OCI-LY1 (cell line): Measurements from ENCODE around the gene TRNP1.

Source experiments
- EZH2 ChIP-seq: fragments of 200-600 bp; sonication (generic), shearing (Covaris generic); IDR thresholded peaks from 2 replicates; pipeline ENCODE4 v1.8.0; 2017; ENCODE audit warnings: borderline replicate concordance, mixed run types, mild to moderate bottlenecking, antibody characterized with exemption, low read length, moderate library complexity, mixed read lengths
- TF ChIP-seq, protein P1 (sequence below): fragments of 200-600 bp; sonication (generic), shearing (Covaris generic); IDR thresholded peaks from 2 replicates; pipeline ENCODE4 v1.5.1; 2017; ENCODE audit warnings: mild to moderate bottlenecking, antibody characterized with exemption, low read length, moderate library complexity, mixed read lengths

DNA sequence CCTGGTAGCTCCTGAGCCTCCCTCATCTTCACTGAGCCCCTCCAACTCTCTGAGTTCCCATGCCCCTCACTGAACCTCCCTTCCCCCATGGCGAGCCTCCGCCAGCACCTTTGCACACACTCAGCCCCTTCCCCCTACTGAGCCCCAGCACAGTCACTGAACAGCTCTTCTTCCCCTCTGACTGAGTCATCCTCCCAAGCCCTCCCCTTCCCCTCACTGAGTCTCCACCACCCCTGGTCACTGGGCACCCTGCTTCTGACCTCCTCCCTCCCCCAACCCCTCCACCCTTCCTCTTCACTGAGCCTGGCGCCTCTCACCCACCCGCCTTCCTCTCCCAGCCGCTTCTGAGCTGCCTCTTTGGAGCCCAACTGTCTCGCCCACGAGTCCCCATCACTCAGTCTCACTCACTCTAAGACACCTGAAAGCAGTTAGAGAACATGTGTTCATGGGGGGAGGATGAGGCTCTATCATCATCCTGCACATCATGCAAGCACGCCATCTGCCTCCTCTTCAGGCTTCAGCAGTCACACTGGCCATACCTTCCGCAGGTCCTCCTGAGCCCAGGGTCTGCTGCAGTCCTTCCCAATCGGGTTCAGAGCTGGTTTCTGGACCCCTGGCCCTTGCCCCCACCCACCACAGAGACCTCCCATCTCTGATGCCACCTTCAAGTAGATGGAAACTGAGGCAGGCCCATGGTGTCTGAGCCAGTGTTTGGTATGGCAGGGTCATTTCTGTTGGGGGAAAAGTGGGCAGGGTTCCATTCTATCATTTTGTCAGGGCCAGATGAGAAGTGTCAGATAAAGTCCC, 2.0 kb upstream of the TRNP1 start:
- no peak for TF ChIP-seq EZH2
- TF ChIP-seq, protein P1, sequence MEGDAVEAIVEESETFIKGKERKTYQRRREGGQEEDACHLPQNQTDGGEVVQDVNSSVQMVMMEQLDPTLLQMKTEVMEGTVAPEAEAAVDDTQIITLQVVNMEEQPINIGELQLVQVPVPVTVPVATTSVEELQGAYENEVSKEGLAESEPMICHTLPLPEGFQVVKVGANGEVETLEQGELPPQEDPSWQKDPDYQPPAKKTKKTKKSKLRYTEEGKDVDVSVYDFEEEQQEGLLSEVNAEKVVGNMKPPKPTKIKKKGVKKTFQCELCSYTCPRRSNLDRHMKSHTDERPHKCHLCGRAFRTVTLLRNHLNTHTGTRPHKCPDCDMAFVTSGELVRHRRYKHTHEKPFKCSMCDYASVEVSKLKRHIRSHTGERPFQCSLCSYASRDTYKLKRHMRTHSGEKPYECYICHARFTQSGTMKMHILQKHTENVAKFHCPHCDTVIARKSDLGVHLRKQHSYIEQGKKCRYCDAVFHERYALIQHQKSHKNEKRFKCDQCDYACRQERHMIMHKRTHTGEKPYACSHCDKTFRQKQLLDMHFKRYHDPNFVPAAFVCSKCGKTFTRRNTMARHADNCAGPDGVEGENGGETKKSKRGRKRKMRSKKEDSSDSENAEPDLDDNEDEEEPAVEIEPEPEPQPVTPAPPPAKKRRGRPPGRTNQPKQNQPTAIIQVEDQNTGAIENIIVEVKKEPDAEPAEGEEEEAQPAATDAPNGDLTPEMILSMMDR: no peak
